ENCODE data around the gene TNFSF13. TPM values are rescaled to one million over a fixed set of nuclear protein-coding genes. Genes with fewer than 3 reads are reported as not detected.
A peak's percentile ranks its signal among the peaks of the same experiment; 100 is the strongest.

Gene TNFSF13
- total and polyA plus RNA-seq, 2 of the 8 experiments (the other 6 are each of a cell fraction or from before 2014, with no cell fraction given), result 2.1 to 2.6 TPM

- TF ChIP-seq TAF7 (optimal IDR thresholded peaks at IDR 0.05; ENCODE audit: borderline replicate concordance, low read depth, low read length) (peak; percentile 88), SP1 (IDR thresholded peaks at IDR 0.05; ENCODE audit: low read depth, low read length) (no peak), BCL11A (IDR thresholded peaks at IDR 0.05; ENCODE audit: low read depth in 2 of 2, low read length in 2 of 2) (no peak), CREB1 (IDR thresholded peaks at IDR 0.05) (no peak)
Measured at GRCh38 chr17:7572338-7572587, 13.7 kb downstream of the TNFSF13 start (continued).

Measured in H1 (cell line).